Myocyte (in vitro differentiated cells): ENCODE measurements around the gene CENPI. TPM values are rescaled to one million over a fixed set of nuclear protein-coding genes. Genes with fewer than 3 reads are reported as not detected.
"Not testable (repeated sequence)": the region's sequence is repeated elsewhere in the genome, so short reads cannot be mapped to it uniquely, and the experiment has no call there.

Experiments used
- DNase-seq: peaks from one replicate; pipeline ENCODE4 v3.0.0-alpha.2; 2012; ENCODE audit warnings: low read depth
- polyA plus RNA-seq: library from polyadenylated mRNA; unstranded; fragments of >200 nt; gene quantifications from one replicate; pipeline ENCODE4 v1.2.1, GENCODE V29; 2012; ENCODE audit warnings: missing spikeins
- total RNA-seq: library from RNA; depleted of rRNA; stranded (reverse); fragments of >200 nt; gene quantifications from 2 replicates; pipeline ENCODE4 v1.2.3, GENCODE V29; 2014

The CENPI gene
- total RNA-seq: 4.0 and 5.2 TPM in 2 replicates
- polyA plus RNA-seq: 0.64 TPM

- DNase-seq: peak; percentile 91
Observed at GRCh38 chrX:101097546-101098453, at the start of gene CENPI. CENPI (plus strand) TSS chrX:101098204; CDS start chrX:101101071, 2,867 bp downstream.

GRCh38 chrX:101051153-101051548 is 46.9 kb upstream of the CENPI start:
- no peak for DNase-seq

GRCh38 chrX:101051549-101052302 is 46.3 kb upstream of the CENPI start, which contains the start of gene TRMT2B:
TRMT2B (minus strand) TSS chrX:101052111; CDS start chrX:101042289, 9,822 bp downstream.
- peak; percentile 79 for DNase-seq

GRCh38 chrX:101056551-101056950 is 41.5 kb upstream of the CENPI start:
- DNase-seq: not testable (repeated sequence)

GRCh38 chrX:101057093-101057714 is 40.8 kb upstream of the CENPI start:
- no peak for DNase-seq

- no peak for DNase-seq
Observed at GRCh38 chrX:101062176-101062575, 35.8 kb upstream of the CENPI start.

- DNase-seq: no peak
Observed at GRCh38 chrX:101071582-101071981, 26.4 kb upstream of the CENPI start.

- DNase-seq: peak; percentile 38
Observed at GRCh38 chrX:101078716-101079598, 19.0 kb upstream of the CENPI start, which contains the start of gene TMEM35A. TMEM35A (plus strand) TSS chrX:101078879; CDS start chrX:101079003, 124 bp downstream.

GRCh38 chrX:101079736-101080270 is 18.2 kb upstream of the CENPI start:
- DNase-seq: no peak

- no peak for DNase-seq
Observed at GRCh38 chrX:101080326-101081124, 17.5 kb upstream of the CENPI start.

- no peak for DNase-seq
Observed at GRCh38 chrX:101081231-101081630, 16.8 kb upstream of the CENPI start.

- DNase-seq: no peak
Observed at GRCh38 chrX:101091817-101092216, 6.2 kb upstream of the CENPI start.

GRCh38 chrX:101108284-101108683 is 10.3 kb downstream of the CENPI start:
- DNase-seq: no peak

GRCh38 chrX:101117701-101118100 is 19.7 kb downstream of the CENPI start:
- peak; percentile 35 for DNase-seq

- no peak for DNase-seq
Observed at GRCh38 chrX:101136235-101136634, 38.2 kb downstream of the CENPI start.
